Bronchial epithelial cell (primary cell): ENCODE data around the gene IFNA2. TPM values are rescaled to one million over a fixed set of nuclear protein-coding genes. Genes with fewer than 3 reads are reported as not detected.
"Not testable (repeated sequence)": the region's sequence is repeated elsewhere in the genome, so short reads cannot be mapped to it uniquely, and the experiment has no call there.

Experiments
- DNase-seq: peaks from one replicate; pipeline ENCODE4 v3.0.0-alpha.2; 2010; ENCODE audit warnings: low read depth
- FAIRE-seq: peaks from 2 replicates; lab custom pipeline; 2011; peaks lifted over from hg19 to GRCh38; lab: Jason Lieb, UNC
- H3K27me3 ChIP-seq: 2 replicates; pipeline ENCODE4 v1.5.1; 2011; ENCODE audit warnings: low read length; ENCODE audit not compliant: control insufficient read depth, insufficient read depth
- H3K36me3 ChIP-seq: 2 replicates; pipeline ENCODE4 v1.5.1; 2011; ENCODE audit warnings: low read length; ENCODE audit not compliant: control insufficient read depth, insufficient read depth
- H3K4me3 ChIP-seq: 2 replicates; pipeline ENCODE4 v1.5.1; 2011; ENCODE audit warnings: mild to moderate bottlenecking, low read depth, low read length, control low read depth
- total RNA-seq: library from RNA; depleted of rRNA; stranded (reverse); fragments of >200 nt; gene quantifications from 2 replicates; pipeline ENCODE4 v1.2.1, GENCODE V29; 2014
- TF ChIP-seq, protein P1 (sequence below): IDR thresholded peaks from 2 replicates; pipeline ENCODE4 v1.5.1; 2011; ENCODE audit warnings: mild to moderate bottlenecking, moderate library complexity, low read length, control low read depth, inconsistent platforms; ENCODE audit not compliant: insufficient read depth, severe bottlenecking

The IFNA2 gene
- total RNA-seq, 1 donor from 2014 or later: not detected

DNA sequence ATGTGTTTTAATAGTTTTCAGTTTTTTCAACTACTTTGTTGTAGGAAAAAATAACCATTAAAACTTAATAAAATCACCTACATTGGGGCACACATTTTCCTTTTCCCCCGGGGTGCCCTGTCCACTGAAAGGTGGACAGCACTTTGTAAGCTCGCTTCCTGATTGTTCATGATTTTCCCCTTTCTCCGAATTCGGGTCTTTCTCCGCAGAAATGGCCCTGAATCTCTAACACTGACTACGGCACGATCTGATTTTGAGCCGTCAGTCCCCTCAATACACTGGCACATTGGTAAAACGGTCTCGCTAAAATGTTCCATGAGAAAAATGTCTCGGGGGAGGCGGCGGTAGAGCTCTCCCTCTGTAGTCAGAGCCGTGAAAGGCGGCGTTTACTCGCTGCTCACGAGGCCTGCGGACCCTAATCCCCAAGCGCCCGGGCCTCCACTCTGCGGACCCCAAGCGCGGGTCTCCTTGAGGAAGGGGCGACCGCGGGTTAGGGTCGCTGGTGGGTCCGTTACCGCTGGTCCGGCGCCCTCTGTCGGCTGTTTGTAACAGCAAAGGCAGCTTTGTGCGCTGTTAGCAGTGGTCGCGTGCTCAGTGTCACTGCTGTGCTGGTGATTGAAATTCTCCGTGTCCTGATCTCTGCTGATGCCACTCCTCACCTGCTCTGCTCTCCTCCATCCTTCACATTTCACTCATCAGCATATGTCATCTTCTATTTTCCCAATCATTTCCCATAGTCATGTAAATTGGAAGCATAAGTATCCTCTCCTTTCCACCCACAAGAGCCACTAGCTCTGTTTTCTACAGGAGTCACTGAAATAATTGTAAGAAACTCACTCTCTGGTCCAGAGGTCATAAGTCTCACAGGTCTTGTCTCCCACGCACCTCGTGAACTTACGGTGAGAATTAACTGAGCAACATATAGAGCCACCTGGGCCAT is 10.8 kb upstream of the IFNA2 start:
- TF ChIP-seq, protein P1, sequence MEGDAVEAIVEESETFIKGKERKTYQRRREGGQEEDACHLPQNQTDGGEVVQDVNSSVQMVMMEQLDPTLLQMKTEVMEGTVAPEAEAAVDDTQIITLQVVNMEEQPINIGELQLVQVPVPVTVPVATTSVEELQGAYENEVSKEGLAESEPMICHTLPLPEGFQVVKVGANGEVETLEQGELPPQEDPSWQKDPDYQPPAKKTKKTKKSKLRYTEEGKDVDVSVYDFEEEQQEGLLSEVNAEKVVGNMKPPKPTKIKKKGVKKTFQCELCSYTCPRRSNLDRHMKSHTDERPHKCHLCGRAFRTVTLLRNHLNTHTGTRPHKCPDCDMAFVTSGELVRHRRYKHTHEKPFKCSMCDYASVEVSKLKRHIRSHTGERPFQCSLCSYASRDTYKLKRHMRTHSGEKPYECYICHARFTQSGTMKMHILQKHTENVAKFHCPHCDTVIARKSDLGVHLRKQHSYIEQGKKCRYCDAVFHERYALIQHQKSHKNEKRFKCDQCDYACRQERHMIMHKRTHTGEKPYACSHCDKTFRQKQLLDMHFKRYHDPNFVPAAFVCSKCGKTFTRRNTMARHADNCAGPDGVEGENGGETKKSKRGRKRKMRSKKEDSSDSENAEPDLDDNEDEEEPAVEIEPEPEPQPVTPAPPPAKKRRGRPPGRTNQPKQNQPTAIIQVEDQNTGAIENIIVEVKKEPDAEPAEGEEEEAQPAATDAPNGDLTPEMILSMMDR: peak; percentile 95
- DNase-seq (no peak), FAIRE-seq (no peak)

DNA sequence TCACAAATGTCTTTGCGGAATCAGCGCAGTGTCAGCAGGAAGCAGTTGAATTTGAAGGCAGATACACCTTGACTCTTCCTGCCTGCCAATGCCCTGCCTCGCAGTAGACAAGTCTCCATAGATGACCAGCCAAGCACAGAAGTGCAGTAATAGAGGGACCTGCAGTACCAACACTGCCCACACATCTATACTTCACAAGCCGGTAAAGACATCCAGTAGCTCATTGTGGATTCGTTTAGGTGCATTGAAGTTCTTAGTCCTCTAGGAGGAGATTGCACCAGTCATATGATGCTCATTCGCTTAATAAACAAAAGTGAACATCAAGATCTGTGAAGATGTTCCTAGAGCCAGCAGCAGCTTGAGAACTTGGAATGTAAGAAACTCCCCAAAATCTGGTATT is 7.1 kb upstream of the IFNA2 start:
- no peak overlapping the region for H3K4me3 ChIP-seq
- DNase-seq (peak; percentile 37), FAIRE-seq (no peak)
- TF ChIP-seq, protein P1: peak; percentile 8
- H3K36me3 ChIP-seq: no peaks in the 10 kb centered on the region
- H3K27me3 ChIP-seq: peaks cover 21% of the 10 kb centered on the region

More for the DNA sequence above, 10.8 kb upstream of the IFNA2 start:
- no peaks in the 10 kb centered on the region for H3K36me3 ChIP-seq
- H3K27me3 ChIP-seq: peaks cover 23% of the 10 kb centered on the region
- no peak overlapping the region for H3K4me3 ChIP-seq

DNA sequence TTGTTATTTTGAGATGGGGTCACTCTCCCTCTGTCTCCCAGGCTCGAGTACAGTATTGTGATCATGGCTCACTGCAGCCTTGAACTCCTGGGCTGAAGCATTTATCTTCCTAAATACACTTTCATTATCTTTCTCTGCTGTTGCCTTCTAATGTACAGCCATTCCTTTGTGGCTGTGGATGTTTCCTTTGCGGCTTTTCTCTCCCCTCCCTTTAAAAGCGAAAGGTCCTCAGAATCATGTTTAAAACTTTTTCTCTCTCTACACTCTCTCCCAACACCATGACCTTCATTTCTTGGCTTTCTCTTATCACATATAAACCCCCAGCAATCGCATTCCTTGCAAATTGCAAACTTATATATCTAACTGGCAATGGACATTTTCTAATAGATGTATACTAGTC is 1.6 kb downstream of the IFNA2 start:
- no peaks in the 10 kb centered on the region for H3K36me3 ChIP-seq
- no peak for DNase-seq
- H3K27me3 ChIP-seq: peaks cover 12% of the 10 kb centered on the region
- TF ChIP-seq, protein P1: no peak
- no peak for FAIRE-seq
- no peak overlapping the region for H3K4me3 ChIP-seq

DNA sequence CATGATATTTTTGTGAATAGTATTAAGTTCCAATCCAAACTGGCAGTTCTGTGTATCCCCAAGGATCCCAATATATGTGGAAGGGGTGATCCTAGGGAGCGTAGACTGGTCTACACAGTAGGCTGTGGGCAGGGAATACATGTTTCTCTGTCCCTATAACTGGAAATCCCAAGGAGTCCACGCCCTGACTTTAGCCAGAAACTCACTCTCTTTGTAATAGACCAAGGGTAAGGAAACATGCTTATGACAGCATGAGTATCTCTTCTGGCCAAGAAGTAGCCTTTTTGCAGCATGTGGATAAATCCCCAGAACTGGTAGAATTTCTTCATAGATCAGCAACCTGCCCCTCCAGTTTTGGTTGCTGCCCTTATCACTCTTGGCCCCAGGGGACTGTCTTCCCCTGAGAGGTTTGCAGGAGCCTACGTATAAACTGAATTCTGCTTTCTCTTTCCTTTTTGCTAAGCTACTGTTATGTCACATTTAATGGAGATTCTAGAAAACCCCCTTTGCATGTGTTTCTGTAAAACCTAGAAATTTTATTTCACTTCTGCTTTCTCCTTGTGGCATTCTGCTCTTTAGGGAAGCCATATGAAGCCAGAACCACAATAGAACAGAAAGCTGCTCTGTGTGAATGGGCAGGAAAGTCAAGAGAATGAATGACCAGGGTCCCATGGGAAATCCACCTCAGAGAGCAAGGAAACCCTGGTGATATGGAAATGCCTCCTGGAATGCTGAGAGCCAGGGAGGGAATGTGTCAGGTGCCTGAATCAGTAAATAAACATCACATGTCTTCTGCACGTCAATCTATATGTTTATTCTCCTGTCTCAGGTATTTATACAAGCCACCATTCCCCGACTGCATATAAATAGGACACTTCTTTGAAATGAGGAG is 3.5 kb downstream of the IFNA2 start:
- TF ChIP-seq, protein P1: no peak

DNA sequence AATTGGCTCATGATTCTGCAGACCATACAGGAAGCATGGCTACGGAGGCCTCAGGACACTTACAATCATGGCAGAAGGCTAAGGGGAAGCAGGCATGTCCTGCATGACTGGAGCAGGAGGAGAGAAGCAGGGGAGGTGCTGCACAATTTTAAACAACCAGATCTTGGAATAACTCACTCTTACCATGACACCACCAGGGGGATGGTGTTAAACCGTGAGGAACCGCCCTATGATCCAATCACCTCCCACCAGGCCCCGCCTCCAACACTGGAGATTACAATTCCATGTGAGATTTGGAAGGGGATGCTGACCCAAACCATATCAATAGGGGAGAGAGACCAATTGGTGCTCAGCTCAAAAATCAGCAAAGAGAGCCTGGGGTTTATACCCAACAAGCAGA is 13.7 kb downstream of the IFNA2 start:
- not testable (repeated sequence) for H3K36me3 ChIP-seq, H3K4me3 ChIP-seq, DNase-seq, H3K27me3 ChIP-seq, FAIRE-seq

More for the DNA sequence above, 3.5 kb downstream of the IFNA2 start:
- FAIRE-seq (peak; percentile 36), DNase-seq (peak; percentile 41)
- Histone ChIP-seq H3K36me3 (no peaks in the 10 kb centered on the region), H3K27me3 (peaks cover 10% of the 10 kb centered on the region), H3K4me3 (no peak overlapping the region)

DNA sequence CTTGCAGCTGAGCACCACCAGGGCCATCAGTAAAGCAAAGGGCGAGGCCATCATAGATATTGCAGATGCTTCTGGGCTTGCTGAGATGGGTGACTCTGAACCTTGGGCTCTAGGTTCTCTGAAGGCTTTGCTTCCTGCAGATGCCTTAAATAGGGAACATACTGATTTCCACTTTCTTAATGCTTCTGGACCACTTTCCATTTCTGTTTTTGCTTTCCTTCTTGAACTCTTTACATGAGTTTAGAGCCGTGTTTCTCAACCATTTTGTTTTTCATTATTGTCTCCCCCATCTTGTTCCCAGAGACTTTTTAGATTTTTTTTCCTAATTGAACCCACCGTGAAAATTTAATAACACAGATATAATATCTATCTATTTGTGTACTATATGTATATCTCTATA is 17.2 kb downstream of the IFNA2 start, which contains the start of gene IFNA13:
TSS of gene IFNA13 (minus strand) at position 101 of the 400 bp plus-strand sequence. CDS start at position 54, 47 bp downstream.
- TF ChIP-seq, protein P1: no peak
- Histone ChIP-seq H3K27me3 (peaks cover 7% of the 10 kb centered on the region), H3K4me3 (no peak within 1 kb of the TSS), H3K36me3 (no peaks in the 10 kb centered on the region)
- FAIRE-seq (no peak), DNase-seq (no peak)

DNA sequence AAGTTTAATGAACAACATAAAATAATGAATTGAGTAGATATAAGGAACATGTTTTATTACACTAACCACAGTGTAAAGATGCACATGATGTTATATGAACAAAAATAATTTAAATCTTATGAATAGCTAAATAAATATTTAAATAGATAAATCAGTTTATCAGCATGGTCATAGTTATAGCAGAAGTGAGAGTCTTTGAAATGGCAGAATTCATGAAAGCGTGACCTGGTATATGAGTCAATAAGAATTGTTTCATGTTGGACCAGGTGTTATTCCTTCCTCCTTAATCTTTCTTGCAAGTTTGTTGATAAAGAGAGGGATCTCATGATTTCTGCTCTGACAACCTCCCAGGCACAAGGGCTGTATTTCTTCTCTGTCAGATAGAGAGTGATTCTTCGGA is 18.0 kb downstream of the IFNA2 start:
- H3K36me3 ChIP-seq, H3K27me3 ChIP-seq, H3K4me3 ChIP-seq, DNase-seq, FAIRE-seq: not testable (repeated sequence)
